Measurements from ENCODE around the gene CDPF1. TPM values are rescaled to one million over a fixed set of nuclear protein-coding genes. Genes with fewer than 3 reads are reported as not detected.

Gene CDPF1
- polyA plus RNA-seq, 2 of the 4 experiments (the other 2 are of a cell fraction): 8.9 to 9.6 TPM

DNA sequence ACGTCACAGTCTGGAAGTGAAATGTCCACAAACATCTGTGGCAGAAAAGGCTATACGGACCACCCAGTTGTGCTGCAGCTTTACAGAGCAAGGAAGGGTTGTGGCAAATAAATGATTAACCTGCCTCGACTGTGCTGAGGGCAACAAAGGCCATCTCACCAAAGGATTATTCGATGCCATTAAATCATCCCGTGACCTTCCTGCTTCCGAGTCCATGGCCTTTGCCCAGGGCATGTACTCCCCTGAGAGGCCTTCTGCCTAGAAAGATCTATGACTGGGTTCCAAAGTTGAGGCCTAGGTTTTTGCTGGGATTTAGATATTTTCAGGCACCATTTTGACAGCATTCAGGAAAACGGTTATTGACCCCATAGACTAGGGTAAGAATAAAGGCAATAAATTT lies 9.2 kb downstream of the CDPF1 start:
- WGBS (ENCODE audit: missing lambda C conversion rate): 96% methylated on average over 7 of the region's 7 CpGs
- FAIRE-seq (no peak), ATAC-seq (no peak), DNase-seq (ENCODE audit: low read depth in 1 of 2, low spot score in 1 of 2) (no peak)
- Histone ChIP-seq H3K4me1 (no peaks in the 10 kb centered on the region), H3K4me2 (no peak overlapping the region), H3K27ac (no peak overlapping the region), H3K4me3 (no peak overlapping the region), H3K9me3 (no peaks in the 10 kb centered on the region)
- CTCF ChIA-PET: interaction anchor here (1.0 to 1.3 kb wide), 2 partner anchors 10 to 14 kb away, joined by 3 read pairs; no protein-coding TSS in a partner anchor
- TF ChIP-seq POLR2A (IDR thresholded peaks at IDR 0.05; ENCODE audit: low read length) (no peak), KDM5A (IDR thresholded peaks at IDR 0.05) (no peak), EHMT2 (IDR thresholded peaks at IDR 0.05; ENCODE audit: low read depth) (no peak), NFE2L2 (conservative IDR thresholded peaks at IDR 0.05; ENCODE audit: low read length) (no peak), ZNF302 (CRISPR knock-in tag; IDR thresholded peaks at IDR 0.05) (no peak), HEYL (CRISPR knock-in tag; IDR thresholded peaks at IDR 0.05) (no peak), SREBF2 (IDR thresholded peaks at IDR 0.05) (no peak), MAFK (IDR thresholded peaks at IDR 0.05; ENCODE audit: partially characterized antibody) (no peak), NR3C1 (IDR thresholded peaks at IDR 0.05) (no peak), JUNB (IDR thresholded peaks at IDR 0.05) (no peak), RCOR1 (IDR thresholded peaks at IDR 0.05; ENCODE audit: low read depth, low read length) (no peak), CEBPB (IDR thresholded peaks at IDR 0.05) (no peak), MAZ (IDR thresholded peaks at IDR 0.05; ENCODE audit: borderline replicate concordance, low read depth, low read length) (no peak)
- TF ChIP-seq, protein P1, sequence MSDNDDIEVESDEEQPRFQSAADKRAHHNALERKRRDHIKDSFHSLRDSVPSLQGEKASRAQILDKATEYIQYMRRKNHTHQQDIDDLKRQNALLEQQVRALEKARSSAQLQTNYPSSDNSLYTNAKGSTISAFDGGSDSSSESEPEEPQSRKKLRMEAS (IDR thresholded peaks at IDR 0.05): no peak
- TF ChIP-seq, protein P2, sequence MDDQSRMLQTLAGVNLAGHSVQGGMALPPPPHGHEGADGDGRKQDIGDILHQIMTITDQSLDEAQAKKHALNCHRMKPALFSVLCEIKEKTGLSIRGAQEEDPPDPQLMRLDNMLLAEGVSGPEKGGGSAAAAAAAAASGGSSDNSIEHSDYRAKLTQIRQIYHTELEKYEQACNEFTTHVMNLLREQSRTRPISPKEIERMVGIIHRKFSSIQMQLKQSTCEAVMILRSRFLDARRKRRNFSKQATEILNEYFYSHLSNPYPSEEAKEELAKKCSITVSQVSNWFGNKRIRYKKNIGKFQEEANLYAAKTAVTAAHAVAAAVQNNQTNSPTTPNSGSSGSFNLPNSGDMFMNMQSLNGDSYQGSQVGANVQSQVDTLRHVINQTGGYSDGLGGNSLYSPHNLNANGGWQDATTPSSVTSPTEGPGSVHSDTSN (IDR thresholded peaks at IDR 0.05): no peak
- TF ChIP-seq, protein P3, sequence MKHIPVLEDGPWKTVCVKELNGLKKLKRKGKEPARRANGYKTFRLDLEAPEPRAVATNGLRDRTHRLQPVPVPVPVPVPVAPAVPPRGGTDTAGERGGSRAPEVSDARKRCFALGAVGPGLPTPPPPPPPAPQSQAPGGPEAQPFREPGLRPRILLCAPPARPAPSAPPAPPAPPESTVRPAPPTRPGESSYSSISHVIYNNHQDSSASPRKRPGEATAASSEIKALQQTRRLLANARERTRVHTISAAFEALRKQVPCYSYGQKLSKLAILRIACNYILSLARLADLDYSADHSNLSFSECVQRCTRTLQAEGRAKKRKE (CRISPR knock-in tag; IDR thresholded peaks at IDR 0.05; ENCODE audit: low read depth): no peak
- TF ChIP-seq, protein P4, sequence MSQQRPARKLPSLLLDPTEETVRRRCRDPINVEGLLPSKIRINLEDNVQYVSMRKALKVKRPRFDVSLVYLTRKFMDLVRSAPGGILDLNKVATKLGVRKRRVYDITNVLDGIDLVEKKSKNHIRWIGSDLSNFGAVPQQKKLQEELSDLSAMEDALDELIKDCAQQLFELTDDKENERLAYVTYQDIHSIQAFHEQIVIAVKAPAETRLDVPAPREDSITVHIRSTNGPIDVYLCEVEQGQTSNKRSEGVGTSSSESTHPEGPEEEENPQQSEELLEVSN (IDR thresholded peaks at IDR 0.05; ENCODE audit: borderline replicate concordance, low read depth): no peak
- TF ChIP-seq, protein P5, sequence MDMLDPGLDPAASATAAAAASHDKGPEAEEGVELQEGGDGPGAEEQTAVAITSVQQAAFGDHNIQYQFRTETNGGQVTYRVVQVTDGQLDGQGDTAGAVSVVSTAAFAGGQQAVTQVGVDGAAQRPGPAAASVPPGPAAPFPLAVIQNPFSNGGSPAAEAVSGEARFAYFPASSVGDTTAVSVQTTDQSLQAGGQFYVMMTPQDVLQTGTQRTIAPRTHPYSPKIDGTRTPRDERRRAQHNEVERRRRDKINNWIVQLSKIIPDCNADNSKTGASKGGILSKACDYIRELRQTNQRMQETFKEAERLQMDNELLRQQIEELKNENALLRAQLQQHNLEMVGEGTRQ (IDR thresholded peaks at IDR 0.05): no peak
- POLR2A ChIA-PET: no interaction called here

DNA sequence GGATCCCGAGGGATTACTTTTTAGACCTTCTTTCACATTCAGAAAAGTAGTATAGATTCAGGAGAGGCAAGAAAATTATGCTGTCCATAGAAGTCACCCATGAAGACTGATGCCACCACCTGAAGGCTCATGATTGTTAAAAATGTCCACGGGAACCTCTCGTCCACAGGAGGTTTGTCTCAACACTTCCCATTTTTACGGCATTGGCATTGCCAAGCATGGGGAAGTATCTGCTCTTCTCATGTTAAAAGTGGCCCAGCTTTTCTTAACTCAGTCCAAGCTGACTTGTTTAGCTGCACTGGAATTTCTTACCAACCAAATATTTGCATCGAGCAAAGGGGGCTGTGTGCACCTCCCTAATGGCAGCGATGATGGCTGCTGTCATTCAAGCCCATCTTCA lies 9.6 kb downstream of the CDPF1 start:
- Histone ChIP-seq H3K4me3 (no peak overlapping the region), H3K27ac (no peak overlapping the region), H3K4me1 (no peaks in the 10 kb centered on the region), H3K4me2 (no peak overlapping the region), H3K9me3 (no peaks in the 10 kb centered on the region)
- FAIRE-seq (no peak), ATAC-seq (no peak), DNase-seq (ENCODE audit: low read depth in 1 of 2, low spot score in 1 of 2) (no peak)
- CTCF ChIA-PET: interaction anchor here (1.3 kb wide), 1 partner anchor 9 kb away, joined by 3 read pairs; no protein-coding TSS in a partner anchor
- TF ChIP-seq HDAC2 (IDR thresholded peaks at IDR 0.05) (no peak), ESRRA (IDR thresholded peaks at IDR 0.05; ENCODE audit: borderline replicate concordance, low read length) (no peak), SMC3 (IDR thresholded peaks at IDR 0.05) (no peak)
- POLR2A ChIA-PET: no interaction called here
- 92% methylated on average over 6 of the region's 6 CpGs for WGBS (ENCODE audit: missing lambda C conversion rate)

DNA sequence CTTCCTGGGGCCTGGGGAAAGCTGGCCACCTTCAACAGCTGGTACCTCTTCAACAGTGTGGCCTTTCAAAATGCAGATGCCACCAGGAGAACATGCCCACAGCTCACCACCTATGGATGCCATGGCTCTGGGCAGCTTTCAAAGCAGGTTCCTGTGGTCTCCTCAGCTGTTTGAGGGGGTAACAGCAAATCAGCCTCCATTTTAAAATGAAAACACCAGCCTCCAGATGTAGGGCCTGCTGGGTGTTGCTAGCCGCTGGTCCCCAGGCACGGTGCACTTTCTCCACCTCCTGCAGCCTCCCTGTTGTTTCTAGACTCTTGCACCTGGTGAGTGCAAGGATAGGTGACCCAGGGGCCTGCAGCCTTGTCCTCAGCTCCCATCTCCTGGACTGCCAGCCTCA lies 10.0 kb downstream of the CDPF1 start:
- H3K9me3 ChIP-seq: no peaks in the 10 kb centered on the region
- WGBS (ENCODE audit: missing lambda C conversion rate): 79% methylated on average over 2 of the region's 2 CpGs
- no peak for DNase-seq (ENCODE audit: low read depth in 1 of 2, low spot score in 1 of 2)
- POLR2A ChIA-PET: no interaction called here
- TF ChIP-seq ESRRA (IDR thresholded peaks at IDR 0.05; ENCODE audit: borderline replicate concordance, low read length) (no peak), RAD21 (conservative IDR thresholded peaks at IDR 0.05 in 1 of 2, IDR thresholded peaks at IDR 0.05 in 1 of 2) (no peak)
- no peak overlapping the region for H3K4me2 ChIP-seq
- CTCF ChIA-PET: interaction anchor here (1.3 kb wide), 1 partner anchor 9 kb away, joined by 3 read pairs; no protein-coding TSS in a partner anchor
- H3K4me3 ChIP-seq: no peak overlapping the region
- ATAC-seq: no peak
- no peak for FAIRE-seq
- no peaks in the 10 kb centered on the region for H3K4me1 ChIP-seq
- no peak overlapping the region for H3K27ac ChIP-seq
